ENCODE measurements around the gene MSI2. TPM values are rescaled to one million over a fixed set of nuclear protein-coding genes. Genes with fewer than 3 reads are reported as not detected.

Gene MSI2
- total RNA-seq, 2 experiments from 2014 or later, result 131 to 164 TPM

GRCh38 chr17:57424777-57425188 is 168.5 kb downstream of the MSI2 start:
- Histone ChIP-seq H3K36me3 (ENCODE audit: insufficient read depth, low read length) (peaks cover 7% of the 10 kb centered on the region), H4K20me1 (ENCODE audit: insufficient read depth, low read length) (peaks cover 7% of the 10 kb centered on the region; the same call in 1 of the 2 replicates), H3K27ac (ENCODE audit: low read depth, low read length, poor library complexity, severe bottlenecking) (no peak overlapping the region), H3K4me3 (ENCODE audit: low read depth, low read length, poor library complexity, severe bottlenecking) (no peak overlapping the region), H3K9me3 (ENCODE audit: low read length) (no peaks in the 10 kb centered on the region), H3K9me2 (ENCODE audit: insufficient read depth, low read length) (no peaks in the 10 kb centered on the region), H2AFZ (ENCODE audit: low read length) (no peak overlapping the region), H3K4me1 (ENCODE audit: insufficient read depth, low read length, poor library complexity, severe bottlenecking) (peaks cover 17% of the 10 kb centered on the region), H3K4me2 (ENCODE audit: low read length) (no peak overlapping the region), H3K79me2 (ENCODE audit: insufficient read depth, low read depth, low read length) (no peaks in the 10 kb centered on the region)
- no peak for DNase-seq (ENCODE audit: low spot score)
- BruUV-seq (replicated peaks), result no TSS peak
- intact Hi-C loops (cut with micrococcal nuclease; ENCODE audit: unreplicated experiment), result no loop called here
- TF ChIP-seq EZH2phosphoT487 (IDR thresholded peaks at IDR 0.05; ENCODE audit: borderline replicate concordance, low read depth, low read length) (no peak), CTCF (conservative IDR thresholded peaks at IDR 0.05; ENCODE audit: low read length) (no peak)
- POLR2A ChIA-PET, result no interaction called here
- CTCF ChIA-PET (ENCODE audit: unreplicated experiment), result no interaction called here

GRCh38 chr17:57425431-57425830 is 169.1 kb downstream of the MSI2 start:
- Histone ChIP-seq H2AFZ (ENCODE audit: low read length) (no peak overlapping the region), H4K20me1 (ENCODE audit: insufficient read depth, low read length) (peaks cover 7% of the 10 kb centered on the region; the same call in 1 of the 2 replicates), H3K27ac (ENCODE audit: low read depth, low read length, poor library complexity, severe bottlenecking) (no peak overlapping the region), H3K9me3 (ENCODE audit: low read length) (no peaks in the 10 kb centered on the region), H3K4me1 (ENCODE audit: insufficient read depth, low read length, poor library complexity, severe bottlenecking) (peaks cover 17% of the 10 kb centered on the region), H3K79me2 (ENCODE audit: insufficient read depth, low read depth, low read length) (no peaks in the 10 kb centered on the region), H3K9me2 (ENCODE audit: insufficient read depth, low read length) (no peaks in the 10 kb centered on the region), H3K4me2 (ENCODE audit: low read length) (no peak overlapping the region), H3K4me3 (ENCODE audit: low read depth, low read length, poor library complexity, severe bottlenecking) (no peak overlapping the region), H3K36me3 (ENCODE audit: insufficient read depth, low read length) (peaks cover 7% of the 10 kb centered on the region)
- no peak for TF ChIP-seq EZH2phosphoT487 (IDR thresholded peaks at IDR 0.05; ENCODE audit: borderline replicate concordance, low read depth, low read length)
- no peak for TF ChIP-seq CTCF (conservative IDR thresholded peaks at IDR 0.05; ENCODE audit: low read length)
- ChIA-PET POLR2A (no interaction called here), CTCF (ENCODE audit: unreplicated experiment) (no interaction called here)
- intact Hi-C loops (cut with micrococcal nuclease; ENCODE audit: unreplicated experiment), result no loop called here
- BruUV-seq (replicated peaks), result no TSS peak
- no peak for DNase-seq (ENCODE audit: low spot score)

- H4K20me1 ChIP-seq (ENCODE audit: insufficient read depth, low read length), result peaks cover 7% of the 10 kb centered on the region; the same call in 1 of the 2 replicates
- DNase-seq (ENCODE audit: low spot score), result no peak
- BruUV-seq (replicated peaks), result no TSS peak
- ChIA-PET CTCF (ENCODE audit: unreplicated experiment) (no interaction called here), POLR2A (interaction anchor here (0.7 kb wide), 1 partner anchor 1903 kb away, joined by 3 read pairs; no protein-coding TSS in a partner anchor)
- H3K27ac ChIP-seq (ENCODE audit: low read depth, low read length, poor library complexity, severe bottlenecking), result no peak overlapping the region
- no peak overlapping the region for H3K4me3 ChIP-seq (ENCODE audit: low read depth, low read length, poor library complexity, severe bottlenecking)
- TF ChIP-seq EZH2phosphoT487 (IDR thresholded peaks at IDR 0.05; ENCODE audit: borderline replicate concordance, low read depth, low read length) (no peak), CTCF (conservative IDR thresholded peaks at IDR 0.05; ENCODE audit: low read length) (no peak)
- H3K36me3 ChIP-seq (ENCODE audit: insufficient read depth, low read length), result peaks cover 7% of the 10 kb centered on the region
- no peaks in the 10 kb centered on the region for H3K9me3 ChIP-seq (ENCODE audit: low read length)
- H3K9me2 ChIP-seq (ENCODE audit: insufficient read depth, low read length), result no peaks in the 10 kb centered on the region
- no peak overlapping the region for H2AFZ ChIP-seq (ENCODE audit: low read length)
- intact Hi-C loops (cut with micrococcal nuclease; ENCODE audit: unreplicated experiment), result no loop called here
- no peaks in the 10 kb centered on the region for H3K79me2 ChIP-seq (ENCODE audit: insufficient read depth, low read depth, low read length)
- H3K4me2 ChIP-seq (ENCODE audit: low read length), result no peak overlapping the region
- peaks cover 24% of the 10 kb centered on the region for H3K4me1 ChIP-seq (ENCODE audit: insufficient read depth, low read length, poor library complexity, severe bottlenecking)
These were observed 169.9 kb downstream of the MSI2 start for GRCh38 chr17:57425903-57426880.
